Erythroblast (primary cell): ENCODE data around the gene OR52D1.

Source experiments
- GATA1 ChIP-seq: IDR thresholded peaks from 2 replicates; pipeline ENCODE4 v1.6.1; 2011; ENCODE audit warnings: low read depth, mild to moderate bottlenecking, control low read depth, low read length, moderate library complexity
- POLR2A ChIP-seq: IDR thresholded peaks from 2 replicates; pipeline ENCODE4 v1.6.1; 2011; ENCODE audit warnings: mild to moderate bottlenecking, low read length

DNA sequence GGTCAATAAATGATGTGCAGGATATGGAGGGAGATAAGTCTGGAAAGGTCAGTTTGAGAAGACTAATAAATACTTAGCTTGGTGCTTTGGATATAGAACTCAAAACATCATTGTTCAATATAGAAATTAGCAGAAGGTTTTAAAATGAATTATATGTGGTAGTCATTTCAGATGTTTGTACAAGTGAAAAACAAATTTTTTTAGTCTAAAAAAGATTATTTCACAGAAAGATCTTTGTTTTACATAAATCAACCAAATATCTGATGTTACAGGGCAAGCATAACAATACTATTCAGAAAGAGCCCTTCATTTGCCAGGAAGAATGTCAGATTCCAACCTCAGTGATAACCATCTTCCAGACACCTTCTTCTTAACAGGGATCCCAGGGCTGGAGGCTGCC lies at the start of gene OR52D1:
- no peak for TF ChIP-seq POLR2A
- TF ChIP-seq GATA1 = no peak
